Natural killer cell treated with Interleukin-12 subunit alpha and Interleukin-12 subunit beta and Interleukin-15 and Interleukin-18, amount 100 ng/mL, for 72 hours (primary cell): Measurements from ENCODE around the gene SGSM2. TPM values are rescaled to one million over a fixed set of nuclear protein-coding genes. Genes with fewer than 3 reads are reported as not detected.
A peak's percentile ranks its signal among the peaks of the same experiment; 100 is the strongest.

Experiments
- ATAC-seq, 2 donors: fragments of 150-1000 bp; cut with Tn5 transposase in 1 of 2; sonication (Bioruptor Pico), chemical (Tn5 transposase) in 1 of 2; 2 replicates each; pipeline ENCODE4 v1.10.0; 2021
- DNase-seq: peaks from one replicate; pipeline ENCODE4 v3.0.0; 2022; ENCODE audit warnings: low spot score
- H3K27ac Mint-ChIP-seq, 2 donors: 1 replicate in 1 of 2; 2 replicates in 1 of 2; pipeline ENCODE4 v1.8.0; 2022; ENCODE audit warnings: mixed read lengths in 2 of 2, mild to moderate bottlenecking in 1 of 2, moderate library complexity in 1 of 2
- H3K27me3 Mint-ChIP-seq, 2 donors: 1 replicate in 1 of 2; 2 replicates in 1 of 2; pipeline ENCODE4 v1.8.0; 2022; ENCODE audit warnings: mixed read lengths in 2 of 2
- H3K36me3 Mint-ChIP-seq: one replicate; pipeline ENCODE4 v1.8.0; 2022; ENCODE audit warnings: mixed read lengths
- H3K4me1 Mint-ChIP-seq, 2 donors: 1 replicate in 1 of 2; 2 replicates in 1 of 2; pipeline ENCODE4 v1.8.0; 2022; ENCODE audit warnings: low read depth in 2 of 2, mixed read lengths in 2 of 2, mild to moderate bottlenecking in 1 of 2
- H3K4me3 Mint-ChIP-seq: one replicate; pipeline ENCODE4 v1.8.0; 2022; ENCODE audit warnings: mixed read lengths
- H3K9me3 Mint-ChIP-seq: 2 replicates; pipeline ENCODE4 v1.8.0; 2022; ENCODE audit warnings: mixed read lengths
- total RNA-seq, 2 donors: library from RNA; stranded (reverse); gene quantifications; one replicate each; pipeline ENCODE4 v1.2.3, GENCODE V29; 2022

Gene SGSM2
- total RNA-seq, 2 donors from 2014 or later = 16.6 to 54.8 TPM

- no peak for ATAC-seq
- Mint-ChIP-seq H3K9me3 (no peaks in the 10 kb centered on the region), H3K4me1 (no peaks in the 10 kb centered on the region), H3K36me3 (no peaks in the 10 kb centered on the region), H3K4me3 (no peak overlapping the region), H3K27ac (no peak overlapping the region), H3K27me3 (no peaks in the 10 kb centered on the region)
- DNase-seq = no peak
Measured at GRCh38 chr17:2379489-2380225, 42.4 kb downstream of the SGSM2 start.

- Mint-ChIP-seq H3K36me3 (no peaks in the 10 kb centered on the region), H3K27ac (no peak overlapping the region), H3K9me3 (no peaks in the 10 kb centered on the region), H3K27me3 (no peaks in the 10 kb centered on the region), H3K4me1 (no peaks in the 10 kb centered on the region), H3K4me3 (no peak overlapping the region)
- ATAC-seq (no peak), DNase-seq (no peak)
Measured at GRCh38 chr17:2380226-2380922, 43.1 kb downstream of the SGSM2 start.

- Mint-ChIP-seq H3K4me1 (no peaks in the 10 kb centered on the region), H3K27me3 (no peaks in the 10 kb centered on the region), H3K9me3 (no peaks in the 10 kb centered on the region), H3K27ac (no peak overlapping the region), H3K36me3 (no peaks in the 10 kb centered on the region), H3K4me3 (no peak overlapping the region)
- ATAC-seq (no peak), DNase-seq (no peak)
Measured at GRCh38 chr17:2380950-2381649, 43.8 kb downstream of the SGSM2 start.

GRCh38 chr17:2383628-2384167 is 46.4 kb downstream of the SGSM2 start:
- DNase-seq (no peak), ATAC-seq (no peak)
- no peak overlapping the region for H3K4me3 Mint-ChIP-seq
- H3K27ac Mint-ChIP-seq = peak overlapping the region in 1 of 2 donors; percentile 23
- H3K9me3 Mint-ChIP-seq = no peaks in the 10 kb centered on the region
- no peaks in the 10 kb centered on the region for H3K36me3 Mint-ChIP-seq
- H3K4me1 Mint-ChIP-seq = peaks cover 7 to 8% of the 10 kb centered on the region in 2 donors
- no peaks in the 10 kb centered on the region for H3K27me3 Mint-ChIP-seq

GRCh38 chr17:2384439-2385127 is 47.3 kb downstream of the SGSM2 start:
- no peak for ATAC-seq
- DNase-seq = no peak
- H3K36me3 Mint-ChIP-seq = no peaks in the 10 kb centered on the region
- no peak overlapping the region for H3K4me3 Mint-ChIP-seq
- no peak overlapping the region for H3K27ac Mint-ChIP-seq
- H3K27me3 Mint-ChIP-seq = no peaks in the 10 kb centered on the region
- no peaks in the 10 kb centered on the region for H3K9me3 Mint-ChIP-seq
- peaks cover 12 to 13% of the 10 kb centered on the region in 2 donors for H3K4me1 Mint-ChIP-seq

- Mint-ChIP-seq H3K9me3 (no peaks in the 10 kb centered on the region), H3K36me3 (no peaks in the 10 kb centered on the region), H3K27me3 (no peaks in the 10 kb centered on the region), H3K27ac (no peak overlapping the region), H3K4me1 (peaks cover 12 to 13% of the 10 kb centered on the region in 2 donors), H3K4me3 (no peak overlapping the region)
- DNase-seq (no peak), ATAC-seq (no peak)
Measured at GRCh38 chr17:2385240-2386210, 48.2 kb downstream of the SGSM2 start.

GRCh38 chr17:2386400-2387085 is 49.2 kb downstream of the SGSM2 start:
- Mint-ChIP-seq H3K4me3 (no peak overlapping the region), H3K27me3 (no peaks in the 10 kb centered on the region), H3K9me3 (no peaks in the 10 kb centered on the region), H3K4me1 (peaks cover 15% of the 10 kb centered on the region in 2 donors), H3K27ac (no peak overlapping the region), H3K36me3 (no peaks in the 10 kb centered on the region)
- no peak for ATAC-seq
- DNase-seq = no peak

GRCh38 chr17:2387086-2388019 is 50.1 kb downstream of the SGSM2 start:
- ATAC-seq (no peak), DNase-seq (no peak)
- Mint-ChIP-seq H3K36me3 (no peaks in the 10 kb centered on the region), H3K27ac (peak overlapping the region in 1 of 2 donors; percentile 77), H3K4me3 (no peak overlapping the region), H3K9me3 (no peaks in the 10 kb centered on the region), H3K4me1 (peaks cover 24% of the 10 kb centered on the region in 2 donors), H3K27me3 (no peaks in the 10 kb centered on the region)

GRCh38 chr17:2388020-2388682 is 50.9 kb downstream of the SGSM2 start:
- Mint-ChIP-seq H3K4me1 (peaks cover 25% of the 10 kb centered on the region in 2 donors), H3K27me3 (no peaks in the 10 kb centered on the region), H3K4me3 (no peak overlapping the region), H3K36me3 (no peaks in the 10 kb centered on the region), H3K9me3 (no peaks in the 10 kb centered on the region), H3K27ac (peak overlapping the region; percentile 49 to 77)
- DNase-seq (no peak), ATAC-seq (no peak)

- Mint-ChIP-seq H3K4me1 (peaks cover 25% of the 10 kb centered on the region in 2 donors), H3K36me3 (no peaks in the 10 kb centered on the region), H3K9me3 (no peaks in the 10 kb centered on the region), H3K27me3 (no peaks in the 10 kb centered on the region), H3K27ac (peak overlapping the region; percentile 49 to 77), H3K4me3 (no peak overlapping the region)
- ATAC-seq (no peak), DNase-seq (no peak)
Measured at GRCh38 chr17:2388683-2389055, 51.4 kb downstream of the SGSM2 start.

- ATAC-seq (no peak), DNase-seq (no peak)
- H3K4me1 Mint-ChIP-seq = peaks cover 28 to 30% of the 10 kb centered on the region in 2 donors
- no peaks in the 10 kb centered on the region for H3K36me3 Mint-ChIP-seq
- H3K27me3 Mint-ChIP-seq = no peaks in the 10 kb centered on the region
- peak overlapping the region; percentile 77 to 100 for H3K27ac Mint-ChIP-seq
- no peaks in the 10 kb centered on the region for H3K9me3 Mint-ChIP-seq
- H3K4me3 Mint-ChIP-seq = no peak overlapping the region
Measured at GRCh38 chr17:2390199-2390836, 53.0 kb downstream of the SGSM2 start.
